Effector memory CD4-positive, alpha-beta T cell (primary cell): ENCODE results near the gene ADCY7.
A peak's percentile ranks its signal among the peaks of the same experiment; 100 is the strongest.

Experiments used
- DNase-seq, 3 donors: peaks; one replicate each; pipeline ENCODE4 v3.0.0-alpha.2; 2020
- H3K27ac ChIP-seq: 2 replicates; pipeline ENCODE4 v1.7.0; 2013; ENCODE audit warnings: mild to moderate bottlenecking, low read length, moderate library complexity; ENCODE audit not compliant: insufficient read depth, poor library complexity, severe bottlenecking
- H3K27me3 ChIP-seq: replicated peaks from 2 replicates; pipeline ENCODE4 v1.7.0; 2013; ENCODE audit warnings: mild to moderate bottlenecking, low read length; ENCODE audit not compliant: insufficient read depth, control insufficient read depth, poor library complexity, severe bottlenecking
- H3K36me3 ChIP-seq: 2 replicates; pipeline ENCODE4 v1.7.0; 2013; ENCODE audit warnings: mild to moderate bottlenecking, low read length, moderate library complexity; ENCODE audit not compliant: control insufficient read depth, insufficient read depth
- H3K4me1 ChIP-seq: 2 replicates; pipeline ENCODE4 v1.7.0; 2013; ENCODE audit warnings: low read length, mild to moderate bottlenecking; ENCODE audit not compliant: control insufficient read depth, insufficient read depth, poor library complexity, severe bottlenecking
- H3K4me3 ChIP-seq: 2 replicates; pipeline ENCODE4 v1.7.0; 2013; ENCODE audit warnings: low read length, low read depth, mild to moderate bottlenecking; ENCODE audit not compliant: insufficient read depth, poor library complexity, severe bottlenecking
- H3K9me3 ChIP-seq: 2 replicates; pipeline ENCODE4 v1.7.0; 2013; ENCODE audit warnings: mild to moderate bottlenecking, low read length, moderate library complexity; ENCODE audit not compliant: control insufficient read depth

Gene ADCY7

DNA sequence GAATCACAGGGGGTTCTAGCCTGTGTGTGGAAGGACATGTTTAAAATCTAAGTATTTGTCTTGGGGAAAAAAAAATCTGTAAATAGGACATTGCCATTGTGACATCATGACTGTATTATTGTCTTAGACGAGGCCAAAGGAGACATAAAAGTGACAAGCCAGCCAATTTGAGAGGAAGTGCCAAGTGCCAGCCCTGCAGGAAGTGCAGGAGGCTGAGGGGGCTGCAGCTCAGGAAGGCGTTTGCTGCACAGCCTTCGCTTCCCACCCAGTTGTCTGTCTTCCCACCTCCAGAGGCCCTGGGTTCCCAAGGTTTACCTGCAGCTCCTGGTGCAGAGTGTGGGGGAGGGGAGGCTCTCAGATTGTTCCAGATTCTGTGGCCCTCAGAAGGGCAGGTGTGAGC is 1.3 kb downstream of the ADCY7 start:
- Histone ChIP-seq H3K4me1 (peaks cover 62% of the 10 kb centered on the region), H3K4me3 (peak overlapping the region; percentile 83), H3K9me3 (no peaks in the 10 kb centered on the region), H3K27me3 (no peaks in the 10 kb centered on the region), H3K36me3 (peaks cover 7% of the 10 kb centered on the region), H3K27ac (peak overlapping the region; percentile 83)
- peak in 1 of 3 donors; percentile 31 for DNase-seq

DNA sequence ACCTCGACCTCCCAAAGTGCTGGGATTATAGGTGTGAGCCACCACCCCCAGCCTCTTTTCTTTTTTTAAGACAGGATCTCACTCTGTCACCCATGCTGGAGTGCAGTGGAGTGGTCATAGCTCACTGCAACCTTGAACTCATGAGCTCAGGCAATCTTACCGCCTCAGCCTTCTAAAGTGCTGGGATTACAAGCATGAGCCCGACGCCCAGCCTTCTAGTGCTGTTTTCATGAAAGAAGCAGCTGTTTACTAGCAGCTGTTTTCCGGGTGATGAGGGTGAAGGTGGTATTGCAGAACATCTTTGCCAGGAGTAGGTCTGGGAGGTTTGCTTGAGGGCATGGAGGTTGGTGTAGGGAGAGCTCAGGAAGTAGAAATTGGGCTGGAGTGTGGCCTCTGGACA is 2.0 kb downstream of the ADCY7 start:
- peak overlapping the region; percentile 83 for H3K27ac ChIP-seq
- no peak for DNase-seq
- H3K4me3 ChIP-seq: peak overlapping the region; percentile 83
- H3K36me3 ChIP-seq: peaks cover 7% of the 10 kb centered on the region
- H3K9me3 ChIP-seq: no peaks in the 10 kb centered on the region
- H3K4me1 ChIP-seq: peaks cover 69% of the 10 kb centered on the region
- H3K27me3 ChIP-seq: no peaks in the 10 kb centered on the region

- Histone ChIP-seq H3K27me3 (no peaks in the 10 kb centered on the region), H3K4me1 (peaks cover 74% of the 10 kb centered on the region), H3K4me3 (peak overlapping the region; percentile 2), H3K27ac (peak overlapping the region; percentile 83), H3K36me3 (peaks cover 7% of the 10 kb centered on the region), H3K9me3 (no peaks in the 10 kb centered on the region)
- DNase-seq: no peak
Measured at GRCh38 chr16:50269061-50269705, 2.8 kb downstream of the ADCY7 start.

- Histone ChIP-seq H3K27me3 (no peaks in the 10 kb centered on the region), H3K4me1 (peaks cover 79% of the 10 kb centered on the region), H3K9me3 (no peaks in the 10 kb centered on the region), H3K36me3 (peaks cover 7% of the 10 kb centered on the region), H3K27ac (peak overlapping the region; percentile 95), H3K4me3 (peak overlapping the region; percentile 2)
- DNase-seq: no peak
Measured at GRCh38 chr16:50269769-50270509, 3.6 kb downstream of the ADCY7 start.

GRCh38 chr16:50270510-50271147 is 4.3 kb downstream of the ADCY7 start:
- no peaks in the 10 kb centered on the region for H3K27me3 ChIP-seq
- peaks cover 79% of the 10 kb centered on the region for H3K4me1 ChIP-seq
- DNase-seq: no peak
- peak overlapping the region; percentile 95 for H3K27ac ChIP-seq
- H3K9me3 ChIP-seq: no peaks in the 10 kb centered on the region
- peaks cover 7% of the 10 kb centered on the region for H3K36me3 ChIP-seq
- no peak overlapping the region for H3K4me3 ChIP-seq

DNA sequence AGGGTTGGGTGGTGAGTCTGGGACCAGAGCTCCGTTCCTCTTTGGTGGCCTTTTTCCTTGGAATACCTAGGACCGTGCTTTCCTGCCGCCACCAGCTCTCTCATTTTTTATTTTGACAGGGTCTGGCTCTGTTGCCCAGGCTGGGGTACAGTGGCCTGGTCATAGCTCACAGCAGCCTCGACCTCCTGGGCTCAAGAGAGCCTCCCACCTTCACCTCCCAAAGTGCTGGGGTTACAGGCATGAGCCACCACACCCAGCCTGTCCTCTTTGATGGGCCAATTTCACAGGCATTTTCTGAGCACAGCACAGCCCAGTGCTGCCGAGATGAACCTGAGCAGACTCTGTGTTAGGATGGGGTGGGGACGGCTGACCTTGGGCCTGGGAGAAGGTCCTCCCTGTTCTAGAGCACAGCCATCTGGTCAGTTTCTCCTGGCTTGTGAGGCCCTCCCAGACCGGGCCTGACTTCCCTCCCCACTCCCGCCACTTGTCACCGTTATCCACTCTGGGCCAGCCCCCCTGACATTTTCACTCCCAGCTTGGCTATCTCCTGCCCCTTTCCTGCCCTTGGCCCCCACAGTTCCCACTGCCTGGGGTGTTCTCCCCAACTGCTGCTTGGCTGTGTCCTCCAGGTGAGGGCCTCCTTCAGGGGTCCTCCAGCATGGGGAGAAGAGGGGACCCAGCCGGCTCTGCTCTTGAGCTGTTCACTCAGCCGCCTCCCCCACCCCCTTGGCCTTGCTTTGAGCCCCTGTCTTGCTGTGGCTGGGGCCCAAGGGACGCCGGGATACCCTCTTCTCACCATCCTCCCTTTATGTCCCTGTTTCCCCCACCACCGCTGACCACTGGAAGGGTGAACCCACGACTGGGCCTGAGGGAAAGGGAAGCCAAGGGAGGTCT is 5.0 kb downstream of the ADCY7 start:
- Histone ChIP-seq H3K36me3 (peaks cover 7% of the 10 kb centered on the region), H3K27ac (peak overlapping the region; percentile 95), H3K9me3 (no peaks in the 10 kb centered on the region), H3K27me3 (no peaks in the 10 kb centered on the region), H3K4me3 (no peak overlapping the region), H3K4me1 (peaks cover 79% of the 10 kb centered on the region)
- DNase-seq: no peak

- DNase-seq: no peak
- Histone ChIP-seq H3K27me3 (no peaks in the 10 kb centered on the region), H3K4me3 (no peak overlapping the region), H3K27ac (peak overlapping the region; percentile 95), H3K4me1 (peaks cover 85% of the 10 kb centered on the region), H3K36me3 (peaks cover 7% of the 10 kb centered on the region), H3K9me3 (no peaks in the 10 kb centered on the region)
Measured at GRCh38 chr16:50272111-50272571, 5.8 kb downstream of the ADCY7 start.

DNA sequence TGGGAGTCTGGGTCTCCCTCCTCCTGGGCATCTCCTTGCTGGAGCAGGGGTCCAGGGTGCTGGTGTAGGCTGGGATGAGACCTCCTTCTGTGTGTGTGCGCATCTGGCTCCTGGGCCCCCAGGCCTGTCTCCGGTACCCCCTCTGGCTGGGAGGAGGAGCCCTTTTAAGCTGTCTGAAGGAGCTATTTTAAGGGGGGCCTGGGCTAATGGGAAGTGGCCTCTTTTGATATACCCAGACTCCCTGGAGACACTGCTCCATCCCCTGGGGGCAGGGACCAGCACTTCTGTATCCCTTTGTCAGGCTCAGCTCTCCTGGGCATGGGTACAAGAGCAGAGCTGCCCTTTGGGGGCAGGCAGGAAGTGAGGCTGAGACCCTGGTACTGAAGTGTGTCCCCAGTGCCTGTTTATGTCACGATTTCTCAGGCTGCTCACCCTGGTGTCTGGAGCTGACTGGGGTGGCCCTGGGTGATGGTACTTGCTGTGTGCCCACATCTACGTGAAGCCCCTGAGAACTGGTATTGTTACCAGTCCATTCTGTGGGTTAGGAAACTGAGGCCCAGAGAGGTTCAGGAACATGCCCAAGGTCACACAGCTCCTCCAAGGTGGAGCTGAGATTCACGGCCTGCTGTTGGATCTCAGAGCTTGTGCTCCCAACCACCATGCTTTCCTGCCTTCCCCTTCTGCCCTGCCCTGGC is 6.5 kb downstream of the ADCY7 start:
- Histone ChIP-seq H3K4me3 (peak overlapping the region; percentile 59), H3K27ac (peak overlapping the region; percentile 95)
- no peak for DNase-seq

GRCh38 chr16:50273382-50273690 is 7.0 kb downstream of the ADCY7 start:
- Histone ChIP-seq H3K4me1 (peaks cover 78% of the 10 kb centered on the region), H3K27me3 (no peaks in the 10 kb centered on the region), H3K9me3 (no peaks in the 10 kb centered on the region), H3K36me3 (peaks cover 7% of the 10 kb centered on the region), H3K4me3 (peak overlapping the region; percentile 59), H3K27ac (peak overlapping the region; percentile 95)
- no peak for DNase-seq

More for the DNA sequence above, 6.5 kb downstream of the ADCY7 start:
- H3K36me3 ChIP-seq: peaks cover 7% of the 10 kb centered on the region
- H3K4me1 ChIP-seq: peaks cover 82% of the 10 kb centered on the region
- H3K27me3 ChIP-seq: no peaks in the 10 kb centered on the region
- H3K9me3 ChIP-seq: no peaks in the 10 kb centered on the region
